HG02852 (cell line): ENCODE data around the gene OLFM2.
"Not testable (repeated sequence)": the region's sequence is repeated elsewhere in the genome, so short reads cannot be mapped to it uniquely, and the experiment has no call there.

Experiments
- ATAC-seq: cut with Tn5 transposase; IDR thresholded peaks from one replicate; pipeline ENCODE4 v1.9.1; 2021; ENCODE audit warnings: mild to moderate bottlenecking, moderate library complexity; ENCODE audit not compliant: unreplicated experiment

The OLFM2 gene

DNA sequence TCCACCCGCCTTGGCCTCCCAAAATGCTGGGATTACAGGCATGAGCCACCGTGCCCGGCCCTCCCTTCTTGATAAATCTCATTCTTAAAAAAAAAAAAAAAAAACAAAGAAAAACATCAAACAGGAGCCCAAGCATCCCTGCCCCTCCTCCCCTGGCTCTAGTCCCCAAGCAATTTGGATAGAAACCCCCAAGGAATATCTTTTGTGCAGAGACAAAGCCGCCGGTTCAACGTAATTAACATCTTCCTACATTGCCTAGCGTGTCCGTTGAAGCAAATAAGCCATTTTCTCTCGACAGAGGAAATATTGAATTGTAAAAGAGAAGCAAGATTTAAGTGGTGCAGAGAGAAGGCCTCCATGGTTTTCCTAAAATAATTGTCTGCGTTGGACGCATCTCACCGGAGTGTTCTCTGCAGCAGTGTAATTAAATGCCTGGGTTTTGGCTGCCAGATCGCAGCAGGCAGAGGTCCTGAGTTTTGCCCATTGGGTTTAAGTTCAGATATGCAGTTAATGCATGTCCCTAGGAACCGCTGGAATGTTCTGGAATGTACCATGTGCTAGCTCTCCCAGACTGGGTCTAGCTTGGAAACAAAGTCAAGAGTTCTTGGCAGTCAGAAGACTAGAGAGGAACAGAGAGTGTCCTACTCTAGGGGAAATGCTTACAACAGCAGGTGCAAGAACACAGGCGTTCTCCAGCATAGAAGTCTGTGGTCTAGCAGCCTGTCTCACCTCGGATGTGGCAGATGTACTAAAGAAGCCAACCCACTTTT, 70.4 kb downstream of the OLFM2 start:
- no peak for ATAC-seq

DNA sequence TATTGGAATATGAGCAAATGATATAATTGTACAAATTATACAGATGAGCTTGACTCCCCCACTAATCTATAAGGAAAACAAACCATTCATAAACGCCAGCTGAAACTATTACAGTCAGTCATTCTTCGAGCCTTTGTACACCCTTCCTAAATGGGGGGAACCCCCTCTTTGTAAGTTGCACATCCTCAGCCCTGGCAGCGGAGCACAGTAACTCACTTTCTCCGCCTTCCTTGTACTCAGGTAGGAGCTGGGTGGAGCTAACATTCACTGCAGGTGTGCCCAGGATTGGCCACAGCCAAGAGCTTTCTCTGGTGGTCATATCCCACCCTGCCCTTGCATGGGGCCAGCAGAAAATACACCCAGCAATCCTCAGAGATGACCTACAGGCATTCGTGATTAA, 72.6 kb downstream of the OLFM2 start:
- no peak for ATAC-seq

DNA sequence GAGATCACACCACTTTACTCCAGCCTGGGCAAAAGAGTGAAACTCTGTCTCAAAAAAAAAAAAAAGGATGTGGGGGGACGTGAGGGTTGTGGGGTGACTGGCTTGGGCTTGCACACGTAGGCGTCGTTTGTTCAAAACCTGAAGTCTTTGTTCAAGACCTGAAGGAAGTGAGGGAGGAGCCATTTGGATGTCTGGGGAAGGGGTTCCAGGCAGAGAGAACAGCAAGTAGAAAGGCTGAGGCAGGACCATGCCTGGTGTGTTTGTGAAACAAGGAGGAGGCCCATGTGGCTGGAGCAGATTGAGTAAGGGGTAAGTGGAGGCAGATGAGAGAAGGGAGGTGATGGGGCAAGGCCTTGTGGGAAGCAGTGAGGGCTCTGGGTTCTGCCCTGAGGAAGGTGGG, 73.4 kb downstream of the OLFM2 start:
- no peak for ATAC-seq

DNA sequence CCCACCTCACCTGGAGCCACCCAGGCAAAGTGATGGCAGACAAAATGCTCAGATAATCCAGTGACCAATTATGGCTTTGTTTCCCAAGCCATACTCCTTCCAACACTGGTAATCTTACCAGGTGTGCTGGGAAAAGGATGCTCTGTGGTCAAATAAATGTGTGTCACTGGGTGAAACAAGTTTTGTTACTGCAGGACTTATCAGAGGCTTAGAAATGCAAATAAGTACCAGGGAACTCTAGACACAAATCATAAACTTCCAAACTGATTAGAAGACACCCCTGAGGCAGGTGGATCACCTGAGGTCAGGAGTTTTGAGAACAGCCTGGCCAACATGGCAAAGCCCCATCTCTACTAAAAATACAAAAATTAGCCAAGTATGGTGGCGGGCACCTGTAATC, 74.8 kb downstream of the OLFM2 start:
- ATAC-seq: no peak

DNA sequence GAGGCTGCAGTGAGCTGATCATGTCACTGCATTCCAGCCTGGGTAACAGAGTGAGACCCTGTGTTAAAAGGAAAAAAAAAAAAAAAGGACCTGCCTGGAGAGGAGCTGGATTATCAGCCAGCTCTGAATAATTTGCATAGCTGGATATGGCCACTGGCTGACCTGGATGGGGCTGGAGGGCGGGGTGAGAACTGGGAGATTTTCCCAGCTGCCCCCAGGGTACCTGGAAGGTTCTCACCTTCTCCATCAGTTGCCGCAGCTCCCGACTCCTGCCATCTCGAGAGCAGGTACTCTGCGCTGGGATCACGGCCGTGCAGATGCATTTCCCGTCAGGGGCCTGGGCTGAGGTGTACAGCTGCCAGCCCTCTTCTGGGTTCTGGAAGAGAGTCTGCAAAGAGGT, 75.9 kb downstream of the OLFM2 start:
- no peak for ATAC-seq

DNA sequence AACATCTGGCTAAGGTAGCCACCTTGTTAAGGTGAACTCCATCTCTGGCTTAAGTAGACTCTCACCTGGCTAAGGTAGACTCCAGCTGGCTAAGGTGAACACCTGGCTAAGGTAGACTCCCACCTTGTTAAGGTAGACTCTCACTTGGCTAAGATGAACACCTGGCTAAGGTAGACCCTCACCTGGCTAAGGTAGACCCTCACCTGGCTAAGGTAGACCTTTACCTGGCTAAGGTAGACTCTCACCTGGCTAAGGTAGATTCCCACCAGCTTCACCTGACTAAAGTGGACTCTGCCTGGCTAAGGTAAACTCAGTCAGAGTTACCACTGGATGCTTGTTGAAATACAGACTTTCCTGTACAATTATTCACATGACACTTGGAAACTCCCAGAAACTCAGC, 77.5 kb downstream of the OLFM2 start:
- ATAC-seq: no peak

DNA sequence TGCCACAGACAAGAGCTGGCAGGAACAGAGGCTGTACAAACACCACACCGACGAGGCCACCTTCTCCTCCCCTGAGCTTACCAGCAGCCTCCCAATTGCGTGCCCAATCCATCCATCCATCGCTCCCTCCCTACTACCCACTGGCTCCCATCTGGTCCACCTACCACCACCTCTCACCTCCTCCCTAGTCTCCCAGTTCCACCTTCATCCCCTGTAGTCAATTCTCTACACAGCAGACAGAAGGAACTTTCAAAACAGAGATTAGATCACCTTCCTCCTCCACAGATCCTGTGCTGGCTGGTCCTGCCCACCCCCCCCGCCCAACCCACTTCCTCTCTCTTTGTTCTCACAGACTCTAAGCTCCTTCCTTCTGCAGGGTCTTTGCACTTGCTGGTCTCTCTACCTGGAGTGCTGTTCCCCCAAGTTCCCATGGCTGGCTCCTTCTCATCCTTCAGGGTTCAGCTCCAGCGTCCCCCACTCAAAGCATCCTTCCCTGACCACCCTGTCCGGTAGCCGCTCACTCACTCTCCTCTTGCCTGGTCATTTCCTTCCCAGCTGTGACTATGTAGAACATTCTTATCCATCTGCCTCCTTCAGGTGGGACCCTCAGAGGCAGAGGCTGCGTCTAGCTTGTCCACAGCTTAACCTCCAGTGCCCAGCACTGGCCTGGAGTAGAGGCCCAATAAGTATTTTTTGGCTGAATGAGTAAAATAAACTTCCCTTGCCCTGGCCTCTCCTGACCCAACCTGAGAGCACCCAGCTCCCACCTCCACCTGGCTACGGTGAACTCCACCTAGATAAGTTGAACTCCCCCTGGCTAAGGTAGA, 78.2 kb downstream of the OLFM2 start:
- ATAC-seq: no peak

DNA sequence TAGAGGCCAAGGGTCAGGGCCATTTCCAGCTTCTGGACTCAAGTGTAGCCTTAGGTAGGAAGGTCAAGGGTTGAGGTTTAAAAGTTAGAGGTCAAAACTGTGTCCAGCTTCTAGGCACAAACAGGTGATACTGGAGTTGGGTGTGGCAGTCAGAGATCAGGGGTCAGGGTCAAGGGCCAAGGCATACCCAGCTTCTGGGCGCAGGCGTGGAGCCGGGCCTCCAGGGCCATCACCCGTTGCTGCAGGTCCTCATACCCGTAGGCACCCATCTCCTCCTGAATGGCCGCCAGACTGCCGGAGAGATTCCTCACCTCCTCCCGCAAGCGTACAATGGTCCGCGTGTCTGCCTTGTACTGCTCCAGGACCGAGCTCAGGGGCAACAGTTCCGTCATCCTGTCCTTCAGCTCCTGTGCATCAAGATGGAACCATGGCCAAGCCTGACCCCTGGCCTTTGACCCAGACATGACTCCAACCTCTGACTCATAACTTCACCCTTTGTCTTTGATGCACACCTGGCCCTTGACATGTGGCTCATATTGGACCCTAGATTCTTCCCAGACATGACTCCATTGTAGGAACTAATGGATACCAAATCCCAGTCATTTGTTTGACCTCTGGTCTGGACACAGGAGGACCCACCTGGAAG, 79.1 kb downstream of the OLFM2 start:
- ATAC-seq: no peak

DNA sequence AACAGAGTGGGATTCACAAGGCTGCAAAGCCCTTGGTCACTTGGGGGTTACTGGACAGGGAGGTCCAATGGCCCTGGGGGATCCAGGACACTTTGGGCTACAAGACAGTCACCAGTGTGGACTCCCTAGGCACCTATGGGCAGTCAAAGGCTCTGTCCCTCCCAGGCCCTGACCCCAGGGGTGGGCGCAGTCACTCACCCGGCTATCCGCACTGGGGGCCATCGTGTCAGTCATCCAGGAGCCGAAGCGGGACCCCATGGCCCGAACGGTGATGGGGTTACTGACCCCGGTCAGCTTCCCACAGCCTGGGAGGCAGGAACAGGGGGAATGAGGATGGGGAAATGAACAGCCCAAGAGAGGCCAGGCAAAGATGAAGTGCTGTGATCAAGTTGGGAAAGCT, 79.7 kb downstream of the OLFM2 start:
- no peak for ATAC-seq

DNA sequence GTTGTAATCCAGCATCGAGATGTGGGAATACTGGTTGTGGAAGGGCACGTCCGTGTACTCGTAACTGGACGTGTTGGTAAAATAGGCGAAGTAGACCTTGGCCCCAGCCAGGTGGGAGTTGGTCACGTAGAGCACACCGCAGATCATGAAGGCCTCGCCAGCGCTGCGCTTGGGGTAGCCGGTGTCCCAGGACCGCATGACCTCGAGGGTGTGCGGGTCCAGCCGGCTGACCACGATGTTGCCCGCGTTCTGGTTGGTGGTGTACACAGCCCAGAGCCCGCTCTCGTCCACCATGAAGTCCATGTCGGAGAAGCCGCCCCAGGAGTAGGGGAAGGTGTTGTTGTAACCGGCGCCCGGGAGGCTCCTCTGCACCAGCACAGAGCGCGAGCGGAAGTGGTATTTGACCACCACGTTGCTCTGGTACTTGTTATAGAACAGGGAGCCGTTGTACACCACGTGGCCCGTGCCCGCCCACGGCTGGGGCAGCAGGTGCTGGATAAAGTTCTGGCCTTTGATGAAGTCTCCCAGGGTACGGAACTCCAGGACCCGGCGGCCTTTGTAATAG, 82.0 kb downstream of the OLFM2 start:
- no peak for ATAC-seq

DNA sequence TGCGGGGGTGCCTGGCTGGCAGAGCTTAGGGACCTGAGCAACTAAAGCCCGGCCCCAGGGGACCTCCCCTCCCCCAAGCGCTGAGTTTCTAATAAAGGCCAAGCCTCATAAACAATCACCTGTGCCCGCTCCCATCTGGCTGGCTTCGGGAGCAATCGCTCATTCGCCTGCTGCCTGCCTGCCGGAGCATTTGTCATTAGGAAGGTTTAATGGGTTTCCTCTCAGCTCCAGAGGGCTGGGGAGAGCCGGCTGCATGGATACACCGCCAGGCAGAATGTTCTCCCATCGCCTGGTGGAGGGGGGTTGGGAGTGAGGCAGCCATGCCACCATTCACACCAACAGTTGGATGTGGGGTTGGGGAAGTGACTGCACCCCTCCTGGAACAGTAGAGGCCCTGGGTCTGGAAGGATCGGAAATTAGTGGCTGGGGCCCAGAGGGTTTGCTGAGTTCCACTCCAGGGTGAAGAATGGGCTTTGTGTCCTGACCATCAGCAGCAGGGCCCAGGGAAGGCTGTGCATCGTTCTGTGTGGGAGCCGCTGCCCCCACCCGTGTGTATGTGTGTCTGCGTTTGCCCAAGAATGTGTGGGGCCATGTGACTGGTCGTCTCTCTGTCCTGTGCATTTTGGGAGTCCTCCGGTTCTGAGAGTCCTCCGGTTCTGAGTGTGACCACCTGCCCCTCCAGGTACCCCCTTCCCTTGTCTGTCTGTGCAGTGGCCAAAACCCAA, 85.9 kb downstream of the OLFM2 start:
- ATAC-seq: no peak

DNA sequence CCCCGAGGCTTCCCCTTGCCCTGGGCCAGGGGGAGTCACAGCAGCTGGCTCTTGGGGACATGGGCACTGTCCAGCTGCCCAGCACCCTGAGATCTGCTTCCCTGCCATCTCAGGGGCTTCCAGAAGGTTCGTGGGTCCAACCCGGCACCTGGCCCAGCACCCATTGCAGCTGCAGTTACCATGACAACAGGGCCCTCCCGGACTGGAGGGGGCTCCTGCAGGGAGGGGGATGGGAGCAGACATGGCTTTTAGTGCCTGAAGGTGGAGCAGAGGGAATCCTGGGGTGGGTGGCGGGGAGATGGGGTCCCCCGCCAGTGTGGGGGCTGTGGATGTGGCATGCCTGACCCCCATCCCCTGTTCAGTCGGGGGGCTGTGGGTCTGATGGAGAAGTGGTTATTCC, 86.5 kb downstream of the OLFM2 start:
- no peak for ATAC-seq

DNA sequence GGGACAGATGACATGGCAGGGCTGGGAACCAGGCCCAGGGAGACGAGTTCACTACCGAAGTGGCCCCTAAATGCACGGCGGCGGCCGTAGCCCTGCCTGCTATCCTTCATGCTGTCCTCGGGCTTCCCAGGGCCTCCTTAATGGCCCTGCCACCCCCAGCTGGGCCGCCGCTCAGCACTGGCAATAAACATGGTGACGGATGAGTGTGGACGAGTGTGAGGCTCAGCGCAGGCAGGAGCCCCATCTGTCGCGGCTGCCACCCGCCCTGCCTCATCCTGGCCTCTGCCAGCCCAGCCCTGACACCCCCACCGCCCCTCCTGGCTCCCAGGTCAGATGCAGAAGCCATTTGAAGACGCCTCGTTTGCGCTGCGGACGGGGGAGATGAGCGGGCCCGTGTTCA, 87.6 kb downstream of the OLFM2 start:
- no peak for ATAC-seq

DNA sequence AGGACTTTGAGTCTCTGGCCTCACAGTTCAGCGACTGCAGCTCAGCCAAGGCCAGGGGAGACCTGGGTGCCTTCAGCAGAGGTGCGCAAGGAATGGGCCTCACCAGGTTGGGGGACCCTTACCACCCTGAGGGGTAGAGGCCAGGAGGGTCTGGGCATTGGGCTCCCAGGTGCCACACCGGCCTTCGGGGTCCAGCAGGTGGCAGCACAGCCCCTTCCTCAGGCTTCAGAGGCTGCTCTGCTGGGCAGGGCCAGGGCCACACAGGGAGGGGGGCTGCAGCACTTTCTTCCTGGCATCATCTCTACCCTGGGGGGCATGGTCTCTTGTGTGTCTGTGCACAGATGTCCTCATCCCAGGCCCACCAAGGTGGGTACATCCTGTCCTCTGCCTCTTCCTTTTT, 88.3 kb downstream of the OLFM2 start:
- no peak for ATAC-seq

DNA sequence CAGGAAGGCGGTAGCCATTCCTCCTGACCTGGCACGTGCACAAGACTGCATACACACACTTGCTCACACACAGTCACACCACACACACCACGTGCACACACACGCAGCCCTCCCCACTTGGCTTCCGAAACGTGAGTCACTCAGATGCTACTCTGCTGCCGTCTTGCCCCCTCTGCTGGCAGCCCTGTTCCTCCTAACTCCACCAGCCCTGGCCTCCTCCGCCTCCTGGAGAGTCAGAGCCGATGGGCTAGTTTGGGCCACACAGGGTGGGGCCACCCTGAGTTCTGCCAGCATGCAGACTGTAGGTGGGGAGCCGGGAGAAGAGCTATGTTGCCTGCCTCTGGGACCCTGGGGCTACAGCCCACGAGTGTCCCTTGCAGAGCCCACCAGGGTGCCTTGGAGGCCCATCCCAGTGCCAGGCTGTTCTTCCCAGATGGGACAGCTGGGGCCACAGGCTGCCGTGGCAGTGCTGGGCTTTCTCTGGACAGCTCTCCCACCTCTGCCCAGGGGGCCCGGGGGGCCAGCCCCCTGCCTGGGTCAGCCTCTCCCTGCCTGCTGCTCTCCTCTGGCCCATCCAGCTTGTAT, 89.1 kb downstream of the OLFM2 start:
- ATAC-seq: no peak

DNA sequence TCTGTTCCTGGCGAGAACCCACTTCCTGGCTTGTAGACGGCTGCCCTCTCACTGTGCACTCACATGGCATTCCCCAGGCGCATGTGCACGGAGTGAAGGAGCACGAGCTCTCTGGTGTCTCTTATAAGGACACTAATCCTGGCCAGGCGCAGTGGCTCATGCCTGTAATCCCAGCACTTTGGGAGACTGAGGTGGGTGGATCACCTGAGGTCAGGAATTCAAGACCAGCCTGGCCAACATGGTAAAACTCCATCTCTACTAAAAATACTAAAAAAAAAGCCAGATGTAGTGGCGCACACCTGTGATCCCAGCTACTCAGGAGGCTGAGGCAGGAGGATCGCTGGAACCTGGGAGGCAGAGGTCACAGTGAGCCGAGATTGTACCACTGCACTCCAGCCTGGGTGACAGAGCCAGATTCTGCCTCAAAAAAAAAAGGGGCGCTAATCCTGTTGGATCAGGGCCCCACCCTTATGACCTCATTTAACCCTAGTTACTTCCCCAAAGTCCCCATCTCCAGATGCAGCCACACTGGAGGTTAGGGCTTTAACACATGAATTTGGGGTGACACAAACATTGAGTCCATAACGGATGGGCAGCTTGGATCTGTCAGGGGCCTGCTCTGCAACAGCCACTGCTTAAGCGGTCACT, 92.6 kb downstream of the OLFM2 start:
- not testable (repeated sequence) for ATAC-seq

DNA sequence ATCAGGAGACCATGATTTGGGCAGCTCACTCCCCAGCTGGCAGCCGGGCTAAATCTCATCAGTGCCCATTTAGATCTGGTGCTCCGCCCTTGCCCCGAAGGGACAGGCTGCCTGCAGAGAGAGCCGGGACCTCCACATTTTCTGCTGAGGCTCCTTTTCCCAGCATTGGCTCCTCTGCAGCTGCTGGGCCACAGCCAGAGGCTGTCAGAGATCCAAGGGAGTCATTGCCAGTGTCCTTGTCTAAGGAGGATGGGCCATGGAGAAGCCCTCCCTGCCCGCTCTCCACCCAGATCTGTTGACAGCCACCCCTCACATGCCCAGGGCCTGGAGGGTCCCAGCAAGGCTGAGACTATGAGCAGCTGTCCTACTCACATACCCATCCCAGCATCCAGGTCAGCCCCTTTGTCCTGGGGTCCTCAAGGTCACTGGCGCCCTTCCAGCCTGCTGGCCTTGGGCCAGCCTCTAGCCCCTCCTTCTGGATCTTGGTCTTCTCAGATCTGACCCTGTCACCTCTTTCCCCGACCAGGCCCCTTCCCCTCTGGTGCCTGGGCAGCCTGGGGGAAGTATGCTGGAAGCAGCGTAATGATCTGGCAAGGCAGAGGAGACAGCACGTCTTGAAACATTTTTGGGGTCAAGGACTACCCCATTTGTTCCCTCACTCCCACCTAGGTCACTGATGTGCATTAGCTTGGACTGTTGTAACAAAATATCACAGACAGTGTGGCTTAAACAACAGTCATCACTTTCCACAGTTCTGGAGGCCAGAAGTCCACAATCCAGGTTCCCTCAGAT, 93.3 kb downstream of the OLFM2 start:
- ATAC-seq: no peak

DNA sequence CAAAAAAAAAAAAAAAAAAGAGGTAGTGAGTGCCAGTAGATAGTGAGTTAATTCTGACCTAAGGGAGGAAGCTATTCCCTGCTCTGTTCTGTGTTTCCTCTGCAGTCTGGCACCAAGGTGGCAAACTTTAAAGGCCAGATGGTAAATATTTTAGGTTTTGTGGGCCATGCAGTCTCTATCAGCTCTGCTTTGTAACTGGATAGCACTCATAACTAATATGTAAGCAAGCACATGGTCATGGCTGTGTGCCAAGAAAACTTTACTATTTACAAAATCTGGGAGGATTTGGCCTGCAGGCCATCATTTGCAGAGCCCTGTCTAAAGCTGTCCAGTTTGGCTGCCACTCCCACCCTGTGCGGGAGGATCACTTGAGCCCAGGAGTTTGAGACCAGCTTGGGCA, 96.9 kb downstream of the OLFM2 start:
- no peak for ATAC-seq

DNA sequence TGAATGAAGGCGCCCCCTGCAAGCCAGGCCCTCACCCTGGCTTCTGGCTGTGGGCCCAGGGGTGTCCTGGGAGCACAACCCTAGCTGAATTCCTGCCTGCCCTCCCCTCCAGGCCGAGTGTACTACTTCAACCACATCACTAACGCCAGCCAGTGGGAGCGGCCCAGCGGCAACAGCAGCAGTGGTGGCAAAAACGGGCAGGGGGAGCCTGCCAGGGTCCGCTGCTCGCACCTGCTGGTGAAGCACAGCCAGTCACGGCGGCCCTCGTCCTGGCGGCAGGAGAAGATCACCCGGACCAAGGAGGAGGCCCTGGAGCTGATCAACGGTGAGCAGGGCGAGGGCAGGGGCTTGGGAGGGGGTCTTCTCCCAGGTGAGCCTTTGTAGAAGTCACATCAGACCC, 98.0 kb downstream of the OLFM2 start:
- ATAC-seq: no peak
